H1 (cell line): ENCODE data around the gene NPY1R. TPM values are rescaled to one million over a fixed set of nuclear protein-coding genes. Genes with fewer than 3 reads are reported as not detected.

Experiments used
- CBX5 ChIP-seq: fragments of 300-800, 300-1000 bp; sonication (generic); IDR thresholded peaks from 2 replicates; pipeline ENCODE4 v1.7.1; 2016; ENCODE audit warnings: antibody characterized with exemption, low read length, low read depth
- FOSL1 ChIP-seq: IDR thresholded peaks from 2 replicates; pipeline ENCODE4 v1.6.1; 2011; ENCODE audit warnings: mild to moderate bottlenecking, low read depth, low read length, moderate library complexity; ENCODE audit not compliant: insufficient read depth
- HDAC6 ChIP-seq: IDR thresholded peaks from one replicate; pipeline ENCODE4 v1.7.1; 2012; ENCODE audit warnings: low read depth, mild to moderate bottlenecking, inconsistent platforms, low read length, moderate library complexity
- KDM1A ChIP-seq: fragments of 200-600, 300-600 bp; sonication (generic); IDR thresholded peaks from 2 replicates; pipeline ENCODE4 v1.7.1; 2016; ENCODE audit warnings: mild to moderate bottlenecking, low read length, borderline replicate concordance
- KDM4A ChIP-seq: IDR thresholded peaks from one replicate; pipeline ENCODE4 v1.7.1; 2012; ENCODE audit warnings: low read depth, mild to moderate bottlenecking, moderate library complexity, low read length, inconsistent platforms; ENCODE audit not compliant: severe bottlenecking
- RXRA ChIP-seq: IDR thresholded peaks from 2 replicates; pipeline ENCODE4 v1.6.1; 2011; ENCODE audit warnings: low read depth, mild to moderate bottlenecking, low read length, moderate library complexity; ENCODE audit not compliant: insufficient read depth
- polyA plus RNA-seq, 7 experiments: library from polyadenylated mRNA; depleted of rRNA in 3 of 7; stranded (reverse) in 5 of 7; unstranded in 2 of 7; fragments of >200 nt in 5 of 7; fragments of 200-250 nt in 2 of 7; gene quantifications; 1 replicate in 5 of 7; 2 replicates in 1 of 7; 4 replicates in 1 of 7; pipeline versions ENCODE4 v1.2.1 to v1.2.3, GENCODE V29; 2011 to 2013; ENCODE audit warnings: missing spikeins in 2 of 7, mixed read lengths in 2 of 7
- total RNA-seq: library from RNA; stranded (reverse); fragmentation: NEBNext Ultra II Directional; extraction: Animal tissue kit (Norgen Biotek cat#: 25700); gene quantifications from 2 replicates; pipeline ENCODE4 v1.2.1, GENCODE V29; 2021
- TF ChIP-seq, protein P1 (sequence below): fragments of 300-600 bp; sonication (generic); IDR thresholded peaks from 2 replicates; pipeline ENCODE4 v1.7.1; 2012; ENCODE audit warnings: low read length, moderate library complexity, mild to moderate bottlenecking, inconsistent platforms; ENCODE audit not compliant: insufficient replicate concordance
- TF ChIP-seq, protein P2 (sequence below): IDR thresholded peaks from 2 replicates; pipeline ENCODE4 v1.6.1; 2012; ENCODE audit warnings: low read length, inconsistent platforms
- TF ChIP-seq, protein P3 (sequence below): IDR thresholded peaks from 2 replicates; pipeline ENCODE4 v1.6.1; 2012; ENCODE audit warnings: inconsistent platforms

The NPY1R gene
- total and polyA plus RNA-seq, 2 of the 8 experiments (the other 6 are each of a cell fraction or from before 2014, with no cell fraction given) = 5.9 to 6.3 TPM

DNA sequence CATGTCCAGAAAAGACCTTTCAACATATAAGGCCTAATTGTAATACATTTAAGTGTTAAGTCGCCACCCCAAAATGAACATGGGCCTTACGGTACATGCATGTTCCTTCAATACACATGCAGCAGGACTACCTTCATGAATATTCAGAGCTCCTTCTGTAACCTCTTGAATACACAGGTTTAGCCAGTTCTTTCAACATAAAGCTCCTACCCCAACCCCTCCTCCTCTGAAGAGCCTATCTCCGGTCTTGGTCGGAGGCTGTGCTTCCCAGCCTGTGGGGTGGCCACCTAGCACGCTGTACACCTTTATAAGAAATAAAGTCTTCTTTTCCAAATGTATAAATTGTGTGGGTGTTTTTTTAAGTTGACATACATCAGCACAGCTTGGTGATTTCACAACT, 39.6 kb upstream of the NPY1R start (continued):
- TF ChIP-seq, protein P1, sequence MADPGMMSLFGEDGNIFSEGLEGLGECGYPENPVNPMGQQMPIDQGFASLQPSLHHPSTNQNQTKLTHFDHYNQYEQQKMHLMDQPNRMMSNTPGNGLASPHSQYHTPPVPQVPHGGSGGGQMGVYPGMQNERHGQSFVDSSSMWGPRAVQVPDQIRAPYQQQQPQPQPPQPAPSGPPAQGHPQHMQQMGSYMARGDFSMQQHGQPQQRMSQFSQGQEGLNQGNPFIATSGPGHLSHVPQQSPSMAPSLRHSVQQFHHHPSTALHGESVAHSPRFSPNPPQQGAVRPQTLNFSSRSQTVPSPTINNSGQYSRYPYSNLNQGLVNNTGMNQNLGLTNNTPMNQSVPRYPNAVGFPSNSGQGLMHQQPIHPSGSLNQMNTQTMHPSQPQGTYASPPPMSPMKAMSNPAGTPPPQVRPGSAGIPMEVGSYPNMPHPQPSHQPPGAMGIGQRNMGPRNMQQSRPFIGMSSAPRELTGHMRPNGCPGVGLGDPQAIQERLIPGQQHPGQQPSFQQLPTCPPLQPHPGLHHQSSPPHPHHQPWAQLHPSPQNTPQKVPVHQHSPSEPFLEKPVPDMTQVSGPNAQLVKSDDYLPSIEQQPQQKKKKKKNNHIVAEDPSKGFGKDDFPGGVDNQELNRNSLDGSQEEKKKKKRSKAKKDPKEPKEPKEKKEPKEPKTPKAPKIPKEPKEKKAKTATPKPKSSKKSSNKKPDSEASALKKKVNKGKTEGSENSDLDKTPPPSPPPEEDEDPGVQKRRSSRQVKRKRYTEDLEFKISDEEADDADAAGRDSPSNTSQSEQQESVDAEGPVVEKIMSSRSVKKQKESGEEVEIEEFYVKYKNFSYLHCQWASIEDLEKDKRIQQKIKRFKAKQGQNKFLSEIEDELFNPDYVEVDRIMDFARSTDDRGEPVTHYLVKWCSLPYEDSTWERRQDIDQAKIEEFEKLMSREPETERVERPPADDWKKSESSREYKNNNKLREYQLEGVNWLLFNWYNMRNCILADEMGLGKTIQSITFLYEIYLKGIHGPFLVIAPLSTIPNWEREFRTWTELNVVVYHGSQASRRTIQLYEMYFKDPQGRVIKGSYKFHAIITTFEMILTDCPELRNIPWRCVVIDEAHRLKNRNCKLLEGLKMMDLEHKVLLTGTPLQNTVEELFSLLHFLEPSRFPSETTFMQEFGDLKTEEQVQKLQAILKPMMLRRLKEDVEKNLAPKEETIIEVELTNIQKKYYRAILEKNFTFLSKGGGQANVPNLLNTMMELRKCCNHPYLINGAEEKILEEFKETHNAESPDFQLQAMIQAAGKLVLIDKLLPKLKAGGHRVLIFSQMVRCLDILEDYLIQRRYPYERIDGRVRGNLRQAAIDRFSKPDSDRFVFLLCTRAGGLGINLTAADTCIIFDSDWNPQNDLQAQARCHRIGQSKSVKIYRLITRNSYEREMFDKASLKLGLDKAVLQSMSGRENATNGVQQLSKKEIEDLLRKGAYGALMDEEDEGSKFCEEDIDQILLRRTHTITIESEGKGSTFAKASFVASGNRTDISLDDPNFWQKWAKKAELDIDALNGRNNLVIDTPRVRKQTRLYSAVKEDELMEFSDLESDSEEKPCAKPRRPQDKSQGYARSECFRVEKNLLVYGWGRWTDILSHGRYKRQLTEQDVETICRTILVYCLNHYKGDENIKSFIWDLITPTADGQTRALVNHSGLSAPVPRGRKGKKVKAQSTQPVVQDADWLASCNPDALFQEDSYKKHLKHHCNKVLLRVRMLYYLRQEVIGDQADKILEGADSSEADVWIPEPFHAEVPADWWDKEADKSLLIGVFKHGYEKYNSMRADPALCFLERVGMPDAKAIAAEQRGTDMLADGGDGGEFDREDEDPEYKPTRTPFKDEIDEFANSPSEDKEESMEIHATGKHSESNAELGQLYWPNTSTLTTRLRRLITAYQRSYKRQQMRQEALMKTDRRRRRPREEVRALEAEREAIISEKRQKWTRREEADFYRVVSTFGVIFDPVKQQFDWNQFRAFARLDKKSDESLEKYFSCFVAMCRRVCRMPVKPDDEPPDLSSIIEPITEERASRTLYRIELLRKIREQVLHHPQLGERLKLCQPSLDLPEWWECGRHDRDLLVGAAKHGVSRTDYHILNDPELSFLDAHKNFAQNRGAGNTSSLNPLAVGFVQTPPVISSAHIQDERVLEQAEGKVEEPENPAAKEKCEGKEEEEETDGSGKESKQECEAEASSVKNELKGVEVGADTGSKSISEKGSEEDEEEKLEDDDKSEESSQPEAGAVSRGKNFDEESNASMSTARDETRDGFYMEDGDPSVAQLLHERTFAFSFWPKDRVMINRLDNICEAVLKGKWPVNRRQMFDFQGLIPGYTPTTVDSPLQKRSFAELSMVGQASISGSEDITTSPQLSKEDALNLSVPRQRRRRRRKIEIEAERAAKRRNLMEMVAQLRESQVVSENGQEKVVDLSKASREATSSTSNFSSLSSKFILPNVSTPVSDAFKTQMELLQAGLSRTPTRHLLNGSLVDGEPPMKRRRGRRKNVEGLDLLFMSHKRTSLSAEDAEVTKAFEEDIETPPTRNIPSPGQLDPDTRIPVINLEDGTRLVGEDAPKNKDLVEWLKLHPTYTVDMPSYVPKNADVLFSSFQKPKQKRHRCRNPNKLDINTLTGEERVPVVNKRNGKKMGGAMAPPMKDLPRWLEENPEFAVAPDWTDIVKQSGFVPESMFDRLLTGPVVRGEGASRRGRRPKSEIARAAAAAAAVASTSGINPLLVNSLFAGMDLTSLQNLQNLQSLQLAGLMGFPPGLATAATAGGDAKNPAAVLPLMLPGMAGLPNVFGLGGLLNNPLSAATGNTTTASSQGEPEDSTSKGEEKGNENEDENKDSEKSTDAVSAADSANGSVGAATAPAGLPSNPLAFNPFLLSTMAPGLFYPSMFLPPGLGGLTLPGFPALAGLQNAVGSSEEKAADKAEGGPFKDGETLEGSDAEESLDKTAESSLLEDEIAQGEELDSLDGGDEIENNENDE = no peak
- no peak for TF ChIP-seq KDM4A
- TF ChIP-seq CBX5 = no peak
- TF ChIP-seq RXRA = no peak
- TF ChIP-seq, protein P2, sequence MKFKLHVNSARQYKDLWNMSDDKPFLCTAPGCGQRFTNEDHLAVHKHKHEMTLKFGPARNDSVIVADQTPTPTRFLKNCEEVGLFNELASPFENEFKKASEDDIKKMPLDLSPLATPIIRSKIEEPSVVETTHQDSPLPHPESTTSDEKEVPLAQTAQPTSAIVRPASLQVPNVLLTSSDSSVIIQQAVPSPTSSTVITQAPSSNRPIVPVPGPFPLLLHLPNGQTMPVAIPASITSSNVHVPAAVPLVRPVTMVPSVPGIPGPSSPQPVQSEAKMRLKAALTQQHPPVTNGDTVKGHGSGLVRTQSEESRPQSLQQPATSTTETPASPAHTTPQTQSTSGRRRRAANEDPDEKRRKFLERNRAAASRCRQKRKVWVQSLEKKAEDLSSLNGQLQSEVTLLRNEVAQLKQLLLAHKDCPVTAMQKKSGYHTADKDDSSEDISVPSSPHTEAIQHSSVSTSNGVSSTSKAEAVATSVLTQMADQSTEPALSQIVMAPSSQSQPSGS = no peak
- no peak for TF ChIP-seq FOSL1
- TF ChIP-seq, protein P3, sequence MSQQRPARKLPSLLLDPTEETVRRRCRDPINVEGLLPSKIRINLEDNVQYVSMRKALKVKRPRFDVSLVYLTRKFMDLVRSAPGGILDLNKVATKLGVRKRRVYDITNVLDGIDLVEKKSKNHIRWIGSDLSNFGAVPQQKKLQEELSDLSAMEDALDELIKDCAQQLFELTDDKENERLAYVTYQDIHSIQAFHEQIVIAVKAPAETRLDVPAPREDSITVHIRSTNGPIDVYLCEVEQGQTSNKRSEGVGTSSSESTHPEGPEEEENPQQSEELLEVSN = no peak
- no peak for TF ChIP-seq KDM1A
- no peak for TF ChIP-seq HDAC6
